PFSK-1 (cell line): ENCODE measurements around the gene EGFL8.

Experiments used
- FOXP2 ChIP-seq: optimal IDR thresholded peaks from 2 replicates; pipeline ENCODE3; 2011; ENCODE audit warnings: borderline replicate concordance, control low read depth, inconsistent platforms; ENCODE audit not compliant: insufficient read depth; ENCODE audit errors: extremely low read length, extremely low read depth
- POLR2AphosphoS5 ChIP-seq: IDR thresholded peaks from 2 replicates; pipeline ENCODE4 v1.6.1; 2012; ENCODE audit warnings: low read depth, mild to moderate bottlenecking, control low read depth, low read length, moderate library complexity
- REST ChIP-seq, 2 experiments: IDR thresholded peaks; 2 replicates each; pipeline versions ENCODE4 v1.6.1 to v1.8.0; 2011 to 2012; ENCODE audit warnings: low read depth in 2 of 2, low read length in 2 of 2, control low read depth in 1 of 2, inconsistent platforms in 1 of 2, mild to moderate bottlenecking in 1 of 2, moderate library complexity in 1 of 2; ENCODE audit not compliant: insufficient read depth in 1 of 2
- SIN3A ChIP-seq: IDR thresholded peaks from 2 replicates; pipeline ENCODE4 v1.6.1; 2012; ENCODE audit warnings: mild to moderate bottlenecking, low read length, moderate library complexity, borderline replicate concordance; ENCODE audit not compliant: insufficient read depth
- TAF1 ChIP-seq: IDR thresholded peaks from 2 replicates; pipeline ENCODE4 v1.6.1; 2012; ENCODE audit warnings: low read length, control low read depth, borderline replicate concordance; ENCODE audit not compliant: insufficient read depth

GRCh38 chr6:32194388-32194787 is 30.0 kb downstream of the EGFL8 start:
- TF ChIP-seq REST (IDR thresholded peaks at IDR 0.05; ENCODE audit: insufficient read depth in 1 of 2, low read depth in 2 of 2, low read length in 2 of 2) (no peak), SIN3A (no peak), POLR2AphosphoS5 (no peak), TAF1 (no peak), FOXP2 (no peak)
